ENCODE measurements around the gene HIGD2A.
A peak's percentile ranks its signal among the peaks of the same experiment; 100 is the strongest.

HIGD2A gene

GRCh38 chr5:176369934-176370711 lies 18.4 kb upstream of the HIGD2A start:
- no peak for DNase-seq (ENCODE audit: low read depth, low spot score)

- no peak for DNase-seq (ENCODE audit: low read depth, low spot score)
These were observed 16.7 kb upstream of the HIGD2A start for GRCh38 chr5:176371621-176372539.

- no peak for DNase-seq (ENCODE audit: low read depth, low spot score)
These were observed 15.3 kb upstream of the HIGD2A start for GRCh38 chr5:176373100-176373818.

- no peak for DNase-seq (ENCODE audit: low read depth, low spot score)
These were observed 8.7 kb upstream of the HIGD2A start for GRCh38 chr5:176379881-176380280.

GRCh38 chr5:176381423-176381822 lies 7.1 kb upstream of the HIGD2A start:
- DNase-seq (ENCODE audit: low read depth, low spot score), result no peak

- DNase-seq (ENCODE audit: low read depth, low spot score), result no peak
These were observed 6.6 kb upstream of the HIGD2A start for GRCh38 chr5:176381979-176382378.

GRCh38 chr5:176382721-176383120 lies 5.8 kb upstream of the HIGD2A start:
- DNase-seq (ENCODE audit: low read depth, low spot score), result no peak

- DNase-seq (ENCODE audit: low read depth, low spot score), result no peak
These were observed 5.2 kb upstream of the HIGD2A start for GRCh38 chr5:176383248-176383905.

GRCh38 chr5:176383961-176384360 lies 4.6 kb upstream of the HIGD2A start:
- no peak for DNase-seq (ENCODE audit: low read depth, low spot score)

GRCh38 chr5:176384366-176384930 lies 4.1 kb upstream of the HIGD2A start:
- no peak for DNase-seq (ENCODE audit: low read depth, low spot score)

- DNase-seq (ENCODE audit: low read depth, low spot score), result no peak
These were observed 3.6 kb upstream of the HIGD2A start for GRCh38 chr5:176384991-176385390.

GRCh38 chr5:176386491-176386890 lies 2.1 kb upstream of the HIGD2A start:
- DNase-seq (ENCODE audit: low read depth, low spot score), result no peak

- DNase-seq (ENCODE audit: low read depth, low spot score), result peak; percentile 20
These were observed 1.1 kb upstream of the HIGD2A start for GRCh38 chr5:176387384-176387925.

GRCh38 chr5:176388003-176388443 lies 528 bp upstream of the HIGD2A start:
- peak; percentile 46 for DNase-seq (ENCODE audit: low read depth, low spot score)

- DNase-seq (ENCODE audit: low read depth, low spot score), result no peak
These were observed 878 bp downstream of the HIGD2A start for GRCh38 chr5:176389135-176390123.

- DNase-seq (ENCODE audit: low read depth, low spot score), result no peak
These were observed 2.9 kb downstream of the HIGD2A start for GRCh38 chr5:176391479-176391878.

GRCh38 chr5:176391999-176392398 lies 3.4 kb downstream of the HIGD2A start:
- no peak for DNase-seq (ENCODE audit: low read depth, low spot score)

- DNase-seq (ENCODE audit: low read depth, low spot score), result no peak
These were observed 4.0 kb downstream of the HIGD2A start for GRCh38 chr5:176392526-176392925.

GRCh38 chr5:176394096-176394495 lies 5.5 kb downstream of the HIGD2A start:
- DNase-seq (ENCODE audit: low read depth, low spot score), result no peak
